Measurements from ENCODE around the gene GTF2F2. TPM values are rescaled to one million over a fixed set of nuclear protein-coding genes. Genes with fewer than 3 reads are reported as not detected.
A peak's percentile ranks its signal among the peaks of the same experiment; 100 is the strongest.

Gene GTF2F2
- polyA plus RNA-seq, 1 experiment: 7.9 TPM

GRCh38 chr13:45331123-45331619, 210.9 kb downstream of the GTF2F2 start:
- Histone ChIP-seq H3K36me3 (ENCODE audit: control insufficient read depth, insufficient read depth, low read length) (peaks cover 4% of the 10 kb centered on the region), H3K4me3 (ENCODE audit: low read depth, low read length) (no peak overlapping the region), H3K27me3 (ENCODE audit: control insufficient read depth, insufficient read depth, low read length) (no peaks in the 10 kb centered on the region)
- no peak for TF ChIP-seq CTCF (IDR thresholded peaks at IDR 0.05; ENCODE audit: insufficient read depth, low read depth, low read length)
- no peak for DNase-seq (ENCODE audit: low read depth)
- ChIA-PET CTCF (interaction anchor here (1.1 to 1.2 kb wide), 2 partner anchors 9 to 21 kb away, joined by 3 to 4 read pairs; no protein-coding TSS in a partner anchor), POLR2A (interaction anchor here (0.9 kb wide), 1 partner anchor 10 kb away, joined by 5 read pairs; the partner anchor contains the start of gene TPT1)

GRCh38 chr13:45331692-45332035, 211.4 kb downstream of the GTF2F2 start:
- no peak for TF ChIP-seq CTCF (IDR thresholded peaks at IDR 0.05; ENCODE audit: insufficient read depth, low read depth, low read length)
- DNase-seq (ENCODE audit: low read depth): no peak
- ChIA-PET CTCF (interaction anchor here (1.2 kb wide), 1 partner anchor 22 kb away, joined by 4 read pairs; no protein-coding TSS in a partner anchor), POLR2A (interaction anchor here (0.6 to 0.9 kb wide), 4 partner anchors 10 to 382 kb away, joined by 3 to 5 read pairs (median 4); partner anchors contain the start of gene TPT1)
- peaks cover 7% of the 10 kb centered on the region for H3K36me3 ChIP-seq (ENCODE audit: control insufficient read depth, insufficient read depth, low read length)
- H3K4me3 ChIP-seq (ENCODE audit: low read depth, low read length): no peak overlapping the region
- H3K27me3 ChIP-seq (ENCODE audit: control insufficient read depth, insufficient read depth, low read length): no peaks in the 10 kb centered on the region

- no peak overlapping the region for H3K4me3 ChIP-seq (ENCODE audit: low read depth, low read length)
- H3K27me3 ChIP-seq (ENCODE audit: control insufficient read depth, insufficient read depth, low read length): no peaks in the 10 kb centered on the region
- CTCF ChIA-PET: interaction anchor here (0.6 to 1.1 kb wide), 4 partner anchors 17 to 1097 kb away, joined by 3 to 4 read pairs (median 3); no protein-coding TSS in a partner anchor
- DNase-seq (ENCODE audit: low read depth): peak; percentile 91
- H3K36me3 ChIP-seq (ENCODE audit: control insufficient read depth, insufficient read depth, low read length): peaks cover 9% of the 10 kb centered on the region
- no peak for TF ChIP-seq CTCF (IDR thresholded peaks at IDR 0.05; ENCODE audit: insufficient read depth, low read depth, low read length)
- POLR2A ChIA-PET: interaction anchor here (0.6 to 0.9 kb wide), 4 partner anchors 9 to 382 kb away, joined by 3 to 5 read pairs (median 4); partner anchors contain the start of gene TPT1
Measured at GRCh38 chr13:45332036-45332830, 211.9 kb downstream of the GTF2F2 start.

GRCh38 chr13:45332831-45333219, 212.5 kb downstream of the GTF2F2 start:
- TF ChIP-seq CTCF (IDR thresholded peaks at IDR 0.05; ENCODE audit: insufficient read depth, low read depth, low read length): no peak
- peaks cover 12% of the 10 kb centered on the region for H3K36me3 ChIP-seq (ENCODE audit: control insufficient read depth, insufficient read depth, low read length)
- CTCF ChIA-PET: interaction anchor here (0.6 to 1.1 kb wide), 3 partner anchors 17 to 1097 kb away, joined by 3 to 4 read pairs (median 3); no protein-coding TSS in a partner anchor
- DNase-seq (ENCODE audit: low read depth): no peak
- no peaks in the 10 kb centered on the region for H3K27me3 ChIP-seq (ENCODE audit: control insufficient read depth, insufficient read depth, low read length)
- no peak overlapping the region for H3K4me3 ChIP-seq (ENCODE audit: low read depth, low read length)
- POLR2A ChIA-PET: no interaction called here

GRCh38 chr13:45333251-45333976, 213.1 kb downstream of the GTF2F2 start:
- H3K4me3 ChIP-seq (ENCODE audit: low read depth, low read length): no peak overlapping the region
- DNase-seq (ENCODE audit: low read depth): no peak
- peaks cover 17% of the 10 kb centered on the region for H3K36me3 ChIP-seq (ENCODE audit: control insufficient read depth, insufficient read depth, low read length)
- POLR2A ChIA-PET: no interaction called here
- CTCF ChIA-PET: interaction anchor here (1.1 kb wide), 1 partner anchor 38 kb away, joined by 4 read pairs; no protein-coding TSS in a partner anchor
- TF ChIP-seq CTCF (IDR thresholded peaks at IDR 0.05; ENCODE audit: insufficient read depth, low read depth, low read length): no peak
- H3K27me3 ChIP-seq (ENCODE audit: control insufficient read depth, insufficient read depth, low read length): no peaks in the 10 kb centered on the region
